H9 (cell line): ENCODE data around the gene CST11. TPM values are rescaled to one million over a fixed set of nuclear protein-coding genes. Genes with fewer than 3 reads are reported as not detected.

ENCODE experiments used
- DNase-seq: peaks from one replicate; pipeline ENCODE4 v3.0.0-alpha.2; 2017
- H2AFZ ChIP-seq: one replicate; pipeline ENCODE4 v1.6.1; 2013; ENCODE audit warnings: mild to moderate bottlenecking, low read length, control low read depth, moderate library complexity
- H2AK5ac ChIP-seq: 2 replicates; pipeline ENCODE4 v1.6.1; 2013; ENCODE audit warnings: low read length, control low read depth, mixed read lengths; ENCODE audit not compliant: insufficient read length
- H2BK120ac ChIP-seq: one replicate; pipeline ENCODE4 v1.6.1; 2013; ENCODE audit warnings: low read depth, mild to moderate bottlenecking, low read length, control low read depth, inconsistent platforms; ENCODE audit not compliant: poor library complexity, severe bottlenecking
- H2BK12ac ChIP-seq: 2 replicates; pipeline ENCODE4 v1.6.1; 2013; ENCODE audit warnings: low read length, control low read depth, mixed read lengths, low read depth; ENCODE audit not compliant: insufficient read length
- H2BK15ac ChIP-seq: 2 replicates; pipeline ENCODE4 v1.6.1; 2013; ENCODE audit warnings: low read depth, low read length, control low read depth
- H2BK20ac ChIP-seq: one replicate; pipeline ENCODE4 v1.6.1; 2013; ENCODE audit warnings: low read depth, mild to moderate bottlenecking, low read length, control low read depth, inconsistent platforms; ENCODE audit not compliant: poor library complexity, severe bottlenecking
- H2BK5ac ChIP-seq: 2 replicates; pipeline ENCODE4 v1.6.1; 2013; ENCODE audit warnings: low read length, control low read depth, mixed read lengths; ENCODE audit not compliant: insufficient read length
- H3K14ac ChIP-seq: 2 replicates; pipeline ENCODE4 v1.6.1; 2013; ENCODE audit warnings: low read length, control low read depth; ENCODE audit not compliant: insufficient read depth
- H3K18ac ChIP-seq: 2 replicates; pipeline ENCODE4 v1.6.1; 2013; ENCODE audit warnings: low read depth, mild to moderate bottlenecking, mixed read lengths, low read length, control low read depth; ENCODE audit not compliant: insufficient read length
- H3K23ac ChIP-seq: 2 replicates; pipeline ENCODE4 v1.6.1; 2013; ENCODE audit warnings: low read length, control low read depth, mixed read lengths, low read depth; ENCODE audit not compliant: insufficient read length
- H3K23me2 ChIP-seq: 2 replicates; pipeline ENCODE4 v1.6.1; 2013; ENCODE audit warnings: low read depth, mild to moderate bottlenecking, mixed read lengths, low read length, control low read depth; ENCODE audit not compliant: insufficient read length, poor library complexity, severe bottlenecking
- H3K27ac ChIP-seq: 2 replicates; pipeline ENCODE4 v1.5.1; 2013; ENCODE audit warnings: low read length, control low read depth, mixed read lengths, low read depth; ENCODE audit not compliant: insufficient read length
- H3K27me3 ChIP-seq: 2 replicates; pipeline ENCODE4 v1.6.1; 2013; ENCODE audit warnings: low read length, control low read depth, inconsistent platforms; ENCODE audit not compliant: insufficient read depth
- H3K4ac ChIP-seq: 2 replicates; pipeline ENCODE4 v1.6.1; 2013; ENCODE audit warnings: low read depth, mild to moderate bottlenecking, control low read depth, inconsistent platforms, low read length, moderate library complexity
- H3K4me1 ChIP-seq: 2 replicates; pipeline ENCODE4 v1.6.1; 2013; ENCODE audit warnings: low read length, control low read depth, inconsistent platforms; ENCODE audit not compliant: insufficient read depth
- H3K4me2 ChIP-seq: 2 replicates; pipeline ENCODE4 v1.6.1; 2013; ENCODE audit warnings: low read length, control low read depth, mixed read lengths; ENCODE audit not compliant: insufficient read length, insufficient read depth
- H3K56ac ChIP-seq: 2 replicates; pipeline ENCODE4 v1.6.1; 2013; ENCODE audit warnings: low read depth, mild to moderate bottlenecking, mixed read lengths, low read length, control low read depth; ENCODE audit not compliant: insufficient read length
- H3K79me1 ChIP-seq: 2 replicates; pipeline ENCODE4 v1.6.1; 2013; ENCODE audit warnings: low read depth, mild to moderate bottlenecking, moderate library complexity, low read length, control low read depth, inconsistent platforms; ENCODE audit not compliant: insufficient read depth, poor library complexity, severe bottlenecking
- H3K79me2 ChIP-seq: 2 replicates; pipeline ENCODE4 v1.6.1; 2013; ENCODE audit warnings: low read length, control low read depth, inconsistent platforms; ENCODE audit not compliant: insufficient read depth
- H3K9ac ChIP-seq: 2 replicates; pipeline ENCODE4 v1.6.1; 2013; ENCODE audit warnings: low read length, control low read depth, mixed read lengths; ENCODE audit not compliant: insufficient read length; ENCODE audit errors: extremely low read depth
- H3K9me3 ChIP-seq: one replicate; pipeline ENCODE4 v1.6.1; 2013; ENCODE audit warnings: low read depth, low read length, inconsistent platforms; ENCODE audit not compliant: control insufficient read depth
- H3T11ph ChIP-seq: one replicate; pipeline ENCODE4 v1.6.1; 2013; ENCODE audit warnings: mild to moderate bottlenecking, low read length, control low read depth, inconsistent platforms
- H4K20me1 ChIP-seq: one replicate; pipeline ENCODE4 v1.6.1; 2013; ENCODE audit not compliant: control insufficient read depth, insufficient read length, insufficient read depth
- H4K5ac ChIP-seq: 2 replicates; pipeline ENCODE4 v1.6.1; 2013; ENCODE audit warnings: low read depth, mild to moderate bottlenecking, mixed read lengths, low read length, control low read depth; ENCODE audit not compliant: insufficient read length
- H4K8ac ChIP-seq: replicated peaks from 2 replicates; pipeline ENCODE4 v1.6.1; 2013; ENCODE audit warnings: low read length, control low read depth, mixed read lengths, low read depth; ENCODE audit not compliant: insufficient read length
- H4K91ac ChIP-seq: 2 replicates; pipeline ENCODE4 v1.6.1; 2013; ENCODE audit warnings: low read depth, mild to moderate bottlenecking, moderate library complexity, mixed read lengths, low read length, control low read depth; ENCODE audit not compliant: insufficient read length
- H3K27ac Mint-ChIP-seq, 3 experiments: 2 replicates in 2 of 3; 3 replicates in 1 of 3; pipeline ENCODE4 v1.8.0; 2020 to 2021; ENCODE audit warnings: mixed read lengths in 3 of 3, mild to moderate bottlenecking in 1 of 3, moderate library complexity in 1 of 3
- H3K27me3 Mint-ChIP-seq: 2 replicates; pipeline ENCODE4 v1.8.0; 2021; ENCODE audit warnings: low read depth, mild to moderate bottlenecking, moderate library complexity, mixed read lengths
- H3K36me3 Mint-ChIP-seq, 3 experiments: 2 replicates in 2 of 3; 3 replicates in 1 of 3; pipeline ENCODE4 v1.8.0; 2020 to 2021; ENCODE audit warnings: low read depth in 3 of 3, mixed read lengths in 3 of 3; ENCODE audit not compliant: insufficient read depth in 1 of 3
- H3K4me1 Mint-ChIP-seq, 2 experiments: 2 replicates each; pipeline ENCODE4 v1.8.0; 2020; ENCODE audit warnings: mixed read lengths in 2 of 2
- H3K4me3 Mint-ChIP-seq, 2 experiments: 2 replicates in 1 of 2; 3 replicates in 1 of 2; pipeline ENCODE4 v1.8.0; 2020 to 2021; ENCODE audit warnings: mild to moderate bottlenecking in 2 of 2, mixed read lengths in 2 of 2, moderate library complexity in 1 of 2
- H3K9me3 Mint-ChIP-seq, 2 experiments: 2 replicates in 1 of 2; 3 replicates in 1 of 2; pipeline ENCODE4 v1.8.0; 2020; ENCODE audit warnings: mild to moderate bottlenecking in 2 of 2, mixed read lengths in 2 of 2, moderate library complexity in 1 of 2
- WGBS: extraction: QIAGEN DNeasy Blood & Tissue Kit; methylation state at CpG from one replicate; pipeline ENCODE4 v1.1.7; 2013; ENCODE audit warnings: missing lambda C conversion rate, low lambda C conversion rate, mixed read lengths; ENCODE audit not compliant: insufficient read length; ENCODE audit errors: extremely low coverage; 5-methylcytosine and 5-hydroxymethylcytosine counted together
- total RNA-seq: library from RNA; stranded (reverse); gene quantifications from 2 replicates; pipeline ENCODE4 v1.2.1, GENCODE V29; 2021
- TF ChIP-seq, protein P1 (sequence below): fragments of 200-600 bp; sonication (generic); conservative IDR thresholded peaks from 3 replicates; pipeline ENCODE4 v1.8.0; 2021; ENCODE audit warnings: antibody characterized with exemption, mild to moderate bottlenecking

CST11 gene
- total RNA-seq, 1 experiment from 2014 or later: not detected

DNA sequence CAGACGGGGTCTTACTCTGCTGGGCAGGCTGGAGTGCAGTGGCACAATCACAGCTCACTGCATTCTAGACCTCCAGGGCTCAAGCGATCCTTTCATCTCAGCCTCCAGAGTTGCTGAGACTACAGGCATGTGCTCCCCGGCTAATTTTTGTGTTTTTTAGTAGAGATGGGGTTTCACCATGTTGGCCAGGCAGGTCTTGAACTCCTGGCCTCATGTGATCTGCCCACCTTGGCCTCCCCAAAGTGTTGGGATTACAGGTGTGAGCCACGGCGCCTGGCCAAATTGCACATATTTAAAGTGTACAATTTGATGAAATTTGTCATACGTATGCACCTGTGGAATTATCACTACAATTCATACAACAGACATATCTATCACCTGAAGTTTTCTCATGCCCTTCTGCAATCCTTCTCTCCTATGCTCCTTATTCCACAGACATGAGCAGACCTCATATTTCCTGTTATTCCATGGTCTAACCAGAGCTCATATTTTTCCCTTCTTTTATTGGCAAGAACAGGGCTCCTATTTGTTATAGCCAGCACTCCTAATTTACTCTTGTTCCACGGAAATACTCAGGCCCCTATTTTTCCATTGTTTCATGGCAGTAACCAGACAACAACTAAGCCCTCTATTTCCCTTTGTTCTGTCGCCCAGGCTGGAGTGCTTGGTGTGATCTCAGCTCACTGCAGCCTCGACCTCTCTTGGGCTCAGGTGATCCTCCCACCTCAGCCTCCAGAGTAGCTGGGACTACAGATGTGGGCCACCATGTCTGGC, 15.4 kb downstream of the CST11 start:
- no peaks in the 10 kb centered on the region for H3K9me3 Mint-ChIP-seq
- no CpG with 5 or more reads among the region's 9 CpGs for WGBS

More for the DNA sequence above, 15.4 kb downstream of the CST11 start:
- peaks cover 0 to 6% of the 10 kb centered on the region in 2 experiments; a peak in 2 of 4 replicates for H3K4me1 Mint-ChIP-seq
- no peak overlapping the region for H3K18ac ChIP-seq
- no peaks in the 10 kb centered on the region for H4K20me1 ChIP-seq
- no peak overlapping the region for H3K23ac ChIP-seq
- no peak overlapping the region for H3K4me3 Mint-ChIP-seq
- H3K79me2 ChIP-seq: no peaks in the 10 kb centered on the region
- no peak overlapping the region for H3T11ph ChIP-seq
- H3K27ac ChIP-seq: no peak overlapping the region
- H3K27me3 Mint-ChIP-seq: no peaks in the 10 kb centered on the region; the same call in 1 of the 2 replicates
- H3K4me2 ChIP-seq: no peak overlapping the region
- no peak overlapping the region for H2BK120ac ChIP-seq
- H3K56ac ChIP-seq: no peak overlapping the region
- no peak overlapping the region for H3K27ac Mint-ChIP-seq
- no peak overlapping the region for H2AK5ac ChIP-seq
- no peak overlapping the region for H2AFZ ChIP-seq
- no peak for DNase-seq
- H2BK5ac ChIP-seq: no peak overlapping the region
- no peaks in the 10 kb centered on the region for H3K4me1 ChIP-seq
- H3K9me3 ChIP-seq: no peaks in the 10 kb centered on the region
- no peak overlapping the region for H3K9ac ChIP-seq
- H3K14ac ChIP-seq: no peak overlapping the region
- H3K27me3 ChIP-seq: no peaks in the 10 kb centered on the region
- H4K8ac ChIP-seq: no peak overlapping the region
- H2BK20ac ChIP-seq: no peak overlapping the region
- no peaks in the 10 kb centered on the region for H3K23me2 ChIP-seq
- TF ChIP-seq, protein P1, sequence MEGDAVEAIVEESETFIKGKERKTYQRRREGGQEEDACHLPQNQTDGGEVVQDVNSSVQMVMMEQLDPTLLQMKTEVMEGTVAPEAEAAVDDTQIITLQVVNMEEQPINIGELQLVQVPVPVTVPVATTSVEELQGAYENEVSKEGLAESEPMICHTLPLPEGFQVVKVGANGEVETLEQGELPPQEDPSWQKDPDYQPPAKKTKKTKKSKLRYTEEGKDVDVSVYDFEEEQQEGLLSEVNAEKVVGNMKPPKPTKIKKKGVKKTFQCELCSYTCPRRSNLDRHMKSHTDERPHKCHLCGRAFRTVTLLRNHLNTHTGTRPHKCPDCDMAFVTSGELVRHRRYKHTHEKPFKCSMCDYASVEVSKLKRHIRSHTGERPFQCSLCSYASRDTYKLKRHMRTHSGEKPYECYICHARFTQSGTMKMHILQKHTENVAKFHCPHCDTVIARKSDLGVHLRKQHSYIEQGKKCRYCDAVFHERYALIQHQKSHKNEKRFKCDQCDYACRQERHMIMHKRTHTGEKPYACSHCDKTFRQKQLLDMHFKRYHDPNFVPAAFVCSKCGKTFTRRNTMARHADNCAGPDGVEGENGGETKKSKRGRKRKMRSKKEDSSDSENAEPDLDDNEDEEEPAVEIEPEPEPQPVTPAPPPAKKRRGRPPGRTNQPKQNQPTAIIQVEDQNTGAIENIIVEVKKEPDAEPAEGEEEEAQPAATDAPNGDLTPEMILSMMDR: no peak
- H4K5ac ChIP-seq: no peak overlapping the region
- H2BK12ac ChIP-seq: no peak overlapping the region
- H3K4ac ChIP-seq: no peak overlapping the region
- no peak overlapping the region for H4K91ac ChIP-seq
- no peaks in the 10 kb centered on the region for H3K79me1 ChIP-seq
- no peak overlapping the region for H2BK15ac ChIP-seq
- no peaks in the 10 kb centered on the region for H3K36me3 Mint-ChIP-seq
